Astrocyte of the spinal cord (primary cell): Measurements from ENCODE around the gene DRC7.

Experiments
- DNase-seq: peaks from one replicate; pipeline ENCODE4 v3.0.0; 2011; ENCODE audit warnings: low read depth, low spot score
- H3K4me3 ChIP-seq: 2 replicates; pipeline ENCODE4 v1.5.1; 2011; ENCODE audit warnings: low read depth, mild to moderate bottlenecking, low read length, moderate library complexity
- CTCF ChIP-seq: IDR thresholded peaks from 2 replicates; pipeline ENCODE4 v1.5.1; 2012; ENCODE audit warnings: low read depth, mild to moderate bottlenecking, low read length, inconsistent platforms
- in situ Hi-C: cut with HindIII; loops from 2 replicates; pipeline ENCODE4 v1.10.0; 2017; ENCODE audit warnings: low sequenced_read_pairs

Gene DRC7

GRCh38 chr16:57725151-57725550 lies 30.5 kb downstream of the DRC7 start:
- in situ Hi-C loops, result no loop called here
- TF ChIP-seq CTCF, result no peak
- no peak overlapping the region for H3K4me3 ChIP-seq
- DNase-seq, result no peak

GRCh38 chr16:57725554-57725953 lies 30.9 kb downstream of the DRC7 start:
- in situ Hi-C loops, result no loop called here
- no peak for DNase-seq
- TF ChIP-seq CTCF, result no peak
- H3K4me3 ChIP-seq, result no peak overlapping the region

GRCh38 chr16:57725976-57726375 lies 31.4 kb downstream of the DRC7 start:
- TF ChIP-seq CTCF, result no peak
- DNase-seq, result no peak
- in situ Hi-C loops, result no loop called here
- H3K4me3 ChIP-seq, result no peak overlapping the region

GRCh38 chr16:57726433-57726947 lies 31.9 kb downstream of the DRC7 start:
- in situ Hi-C loops, result no loop called here
- DNase-seq, result no peak
- H3K4me3 ChIP-seq, result no peak overlapping the region
- no peak for TF ChIP-seq CTCF

GRCh38 chr16:57727610-57728009 lies 33.0 kb downstream of the DRC7 start:
- DNase-seq, result no peak
- no peak overlapping the region for H3K4me3 ChIP-seq
- no peak for TF ChIP-seq CTCF
- in situ Hi-C loops, result no loop called here

GRCh38 chr16:57728336-57729181 lies 34.0 kb downstream of the DRC7 start:
- in situ Hi-C loops, result no loop called here
- DNase-seq, result no peak
- no peak overlapping the region for H3K4me3 ChIP-seq
- no peak for TF ChIP-seq CTCF
